HL-60 (cell line): Measurements from ENCODE around the gene MAP1B.

ENCODE experiments used
- DNase-seq, 2 experiments: peaks; one replicate each; pipeline ENCODE4 v3.0.0-alpha.2; 2010 to 2020; ENCODE audit warnings: low read depth in 1 of 2, low spot score in 1 of 2
- H3K27ac ChIP-seq: fragments of 250-450 bp; sonication (Bioruptor Pico); replicated peaks from 2 replicates; pipeline ENCODE4 v1.5.1; 2020; ENCODE audit warnings: mild to moderate bottlenecking, moderate library complexity
- H3K27me3 ChIP-seq: fragments of 250-450 bp; sonication (Bioruptor Pico); 2 replicates; pipeline ENCODE4 v1.5.1; 2021; ENCODE audit warnings: mild to moderate bottlenecking, moderate library complexity; ENCODE audit not compliant: insufficient read depth, poor library complexity, severe bottlenecking
- H3K4me3 ChIP-seq: replicated peaks from 2 replicates; pipeline ENCODE4 v1.5.1; 2011; ENCODE audit warnings: mild to moderate bottlenecking, control low read depth, low read length; ENCODE audit not compliant: insufficient read depth
- CTCF ChIP-seq: IDR thresholded peaks from one replicate; pipeline ENCODE4 v1.5.1; 2011; ENCODE audit warnings: low read length, control low read depth, inconsistent platforms; ENCODE audit not compliant: insufficient read depth
- GABPA ChIP-seq: IDR thresholded peaks from 2 replicates; pipeline ENCODE4 v1.6.1; 2012; ENCODE audit warnings: low read depth
- POLR2AphosphoS5 ChIP-seq: IDR thresholded peaks from 2 replicates; pipeline ENCODE4 v1.6.1; 2012; ENCODE audit warnings: low read depth
- REST ChIP-seq: IDR thresholded peaks from 2 replicates; pipeline ENCODE4 v1.6.1; 2012; ENCODE audit warnings: low read depth; ENCODE audit not compliant: insufficient replicate concordance
- SPI1 ChIP-seq: IDR thresholded peaks from 2 replicates; pipeline ENCODE4 v1.6.1; 2012; ENCODE audit warnings: low read depth, mild to moderate bottlenecking, borderline replicate concordance

Gene MAP1B

GRCh38 chr5:72156946-72157624 is 49.8 kb downstream of the MAP1B start:
- Histone ChIP-seq H3K4me3 (no peak overlapping the region), H3K27me3 (no peaks in the 10 kb centered on the region), H3K27ac (no peak overlapping the region)
- TF ChIP-seq POLR2AphosphoS5, result no peak
- no peak for TF ChIP-seq REST
- TF ChIP-seq GABPA, result no peak
- TF ChIP-seq CTCF, result no peak
- no peak for TF ChIP-seq SPI1
- DNase-seq, result no peak

- Histone ChIP-seq H3K27me3 (no peaks in the 10 kb centered on the region), H3K4me3 (no peak overlapping the region), H3K27ac (no peak overlapping the region)
- no peak for TF ChIP-seq REST
- TF ChIP-seq POLR2AphosphoS5, result no peak
- DNase-seq, result no peak
These were observed 50.3 kb downstream of the MAP1B start for GRCh38 chr5:72157625-72157962.

- no peak overlapping the region for H3K4me3 ChIP-seq
- H3K27me3 ChIP-seq, result no peaks in the 10 kb centered on the region
- no peak for DNase-seq
- no peak overlapping the region for H3K27ac ChIP-seq
- TF ChIP-seq GABPA, result no peak
- TF ChIP-seq CTCF, result no peak
- TF ChIP-seq REST, result no peak
- no peak for TF ChIP-seq POLR2AphosphoS5
- TF ChIP-seq SPI1, result no peak
These were observed 52.2 kb downstream of the MAP1B start for GRCh38 chr5:72159501-72159911.

- TF ChIP-seq POLR2AphosphoS5, result no peak
- no peak for TF ChIP-seq CTCF
- no peak for TF ChIP-seq GABPA
- no peak for TF ChIP-seq SPI1
- TF ChIP-seq REST, result no peak
These were observed 53.1 kb downstream of the MAP1B start for GRCh38 chr5:72160329-72160728.

More at GRCh38 chr5:72160329-72160728, 53.1 kb downstream of the MAP1B start:
- H3K27ac ChIP-seq, result no peak overlapping the region
- H3K4me3 ChIP-seq, result no peak overlapping the region
- H3K27me3 ChIP-seq, result no peaks in the 10 kb centered on the region
- no peak for DNase-seq
